Smooth muscle cell of the coronary artery (primary cell): ENCODE measurements around the gene IRX4. TPM values are rescaled to one million over a fixed set of nuclear protein-coding genes. Genes with fewer than 3 reads are reported as not detected.

Experiments used
- total RNA-seq: library from RNA; depleted of rRNA; stranded (reverse); fragments of >200 nt; gene quantifications from 2 replicates; pipeline ENCODE4 v1.2.3, GENCODE V29; 2014; ENCODE audit warnings: low replicate concordance

Gene IRX4
- total RNA-seq: not detected in 2 replicates

DNA sequence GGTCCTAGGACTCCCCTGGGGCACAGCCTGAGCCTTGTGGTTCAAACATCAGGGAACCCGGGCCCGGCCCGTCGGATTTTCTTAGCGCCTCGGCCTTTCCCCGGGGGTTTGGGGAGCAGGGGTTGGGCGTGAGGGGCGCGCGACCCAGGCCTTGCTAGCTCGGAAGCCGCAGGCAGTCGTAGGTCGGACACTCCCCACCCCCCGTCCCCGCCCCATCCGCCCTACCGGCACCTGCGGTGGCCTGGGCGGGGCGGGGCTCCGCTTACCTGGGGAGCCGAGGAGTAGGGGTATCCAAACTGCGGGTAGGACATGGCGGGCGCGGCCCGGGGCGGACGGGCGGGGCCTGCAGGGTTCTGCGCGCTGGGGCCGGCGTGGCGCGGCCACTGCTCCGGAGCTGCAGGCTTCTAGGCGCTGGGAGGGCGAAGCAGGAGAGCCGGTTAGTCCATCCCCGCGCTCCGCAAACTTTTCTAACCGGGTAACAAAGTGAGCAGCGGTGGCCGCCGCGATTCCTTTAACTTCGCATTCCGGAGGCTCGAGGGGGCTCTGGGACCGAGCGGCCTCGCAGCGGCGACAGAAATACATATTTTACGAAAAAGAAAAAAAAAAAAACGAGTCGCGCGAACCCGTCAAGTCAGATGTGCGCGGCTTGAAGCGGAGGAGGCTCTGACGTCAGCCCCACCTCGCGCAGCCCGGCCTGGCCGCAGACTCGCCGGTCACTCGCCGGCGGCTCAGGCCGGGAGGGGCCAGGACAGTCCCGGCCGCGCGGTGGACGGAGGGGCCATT is at the start of gene IRX4:
TSS of gene IRX4 (minus strand) at position 589 of the 783 bp plus-strand sequence. CDS start at position 311, 278 bp downstream.

Other genes with a start within 250 kb of the IRX4 start
- gene MRPL36, start 83.1 kb downstream of the IRX4 start, total RNA-seq: 46.8 and 79.4 TPM in 2 replicates
- 29.8 and 43.5 TPM in 2 replicates for gene NDUFS6, start 81.5 kb downstream of the IRX4 start, total RNA-seq